A549 (cell line): ENCODE data around the gene NAA38. TPM values are rescaled to one million over a fixed set of nuclear protein-coding genes. Genes with fewer than 3 reads are reported as not detected.

Experiments used
- ATAC-seq, 2 experiments: fragments of 200-7000 bp in 1 of 2; fragments of >200 bp in 1 of 2; cut with Nextera tagmentation in 1 of 2; cut with Tn5 transposase in 1 of 2; 3 replicates each; pipeline versions ENCODE4 v1.8.0 to v1.9.1; 2018 to 2020; ENCODE audit warnings: mild to moderate bottlenecking in 1 of 2, moderate library complexity in 1 of 2
- CTCF ChIA-PET: fragments of 300-600 bp; sonication (Branson Sonifier 250); formaldehyde crosslinking; extraction: SDS; loops from one replicate; lab custom pipeline; 2021; ENCODE audit warnings: antibody characterized with exemption, inconsistent platforms; lab: Yijun Ruan, JAX
- POLR2A ChIA-PET: fragments of 350-600 bp; formaldehyde crosslinking; extraction: SDS; loops from one replicate; lab custom pipeline; 2021; ENCODE audit warnings: antibody characterized with exemption, inconsistent platforms; lab: Yijun Ruan, JAX
- DNase-seq, 2 experiments: peaks; one replicate each; pipeline versions ENCODE4 v3.0.0 to v3.0.0-alpha.2; 2011 to 2016; ENCODE audit warnings: low read depth in 1 of 2, low spot score in 1 of 2
- FAIRE-seq: peaks from 2 replicates; lab custom pipeline; 2011; peaks lifted over from hg19 to GRCh38; lab: Jason Lieb, UNC
- H3K27ac ChIP-seq, 2 experiments: fragments of >200 bp; sonication (Bioruptor Twin); formaldehyde crosslinking; 3 replicates each; pipeline ENCODE4 v1.5.1; 2016 to 2017
- H3K4me1 ChIP-seq: fragments of >200 bp; sonication (Bioruptor Twin); formaldehyde crosslinking; 3 replicates; pipeline ENCODE4 v1.6.1; 2016
- H3K4me2 ChIP-seq: fragments of >200 bp; sonication (Bioruptor Twin); formaldehyde crosslinking; 3 replicates; pipeline ENCODE4 v1.6.1; 2016
- H3K4me3 ChIP-seq: fragments of >200 bp; sonication (Bioruptor Twin); formaldehyde crosslinking; 3 replicates; pipeline ENCODE4 v1.5.1; 2016
- H3K9me3 ChIP-seq: fragments of >200 bp; sonication (Bioruptor Twin); formaldehyde crosslinking; 3 replicates; pipeline ENCODE4 v1.6.1; 2016
- BHLHE40 ChIP-seq: IDR thresholded peaks from 2 replicates; pipeline ENCODE4 v1.6.1; 2012; ENCODE audit warnings: low read depth, low read length, inconsistent platforms
- CBX2 ChIP-seq: fragments of 200-600 bp; sonication (generic); IDR thresholded peaks from 2 replicates; pipeline ENCODE4 v1.6.1; 2016; ENCODE audit warnings: low read depth, mild to moderate bottlenecking, borderline replicate concordance
- CEBPB ChIP-seq, 2 experiments: fragments of >200 bp in 1 of 2; sonication (Bioruptor Twin) in 1 of 2; formaldehyde crosslinking in 1 of 2; IDR thresholded peaks; 2 replicates each; pipeline ENCODE4 v1.6.1; 2012 to 2016
- HEYL ChIP-seq: fragments of 250-450 bp; sonication (Bioruptor Pico); IDR thresholded peaks from 2 replicates; pipeline ENCODE4 v1.8.0; 2021; ENCODE audit warnings: mild to moderate bottlenecking, moderate library complexity
- JUN ChIP-seq, 2 experiments: fragments of >200 bp; sonication (Bioruptor Twin); formaldehyde crosslinking; IDR thresholded peaks; 2 replicates in 1 of 2; 3 replicates in 1 of 2; pipeline ENCODE4 v1.6.1; 2016 to 2017
- MYC ChIP-seq: IDR thresholded peaks from 2 replicates; pipeline ENCODE4 v1.6.1; 2012; ENCODE audit warnings: mild to moderate bottlenecking, inconsistent platforms, low read length, improper control_type of control experiment, borderline replicate concordance
- NR3C1 ChIP-seq: fragments of >200 bp; sonication (Bioruptor Twin); formaldehyde crosslinking; IDR thresholded peaks from 3 replicates; pipeline ENCODE4 v1.6.1; 2017
- POLR2AphosphoS2 ChIP-seq: conservative IDR thresholded peaks from 2 replicates; pipeline ENCODE4 v1.6.1; 2012; ENCODE audit warnings: low read length, improper control_type of control experiment, inconsistent platforms
- RAD21 ChIP-seq, 2 experiments: fragments of >200 bp in 1 of 2; sonication (Bioruptor Twin) in 1 of 2; formaldehyde crosslinking in 1 of 2; IDR thresholded peaks in 1 of 2; conservative IDR thresholded peaks in 1 of 2; 2 replicates in 1 of 2; 3 replicates in 1 of 2; pipeline ENCODE4 v1.6.1; 2012 to 2018; ENCODE audit warnings: inconsistent platforms in 1 of 2
- RNF2 ChIP-seq: fragments of 200-600 bp; sonication (generic); IDR thresholded peaks from 2 replicates; pipeline ENCODE4 v1.6.1; 2016; ENCODE audit warnings: low read depth, mild to moderate bottlenecking, antibody characterized with exemption, moderate library complexity, borderline replicate concordance
- SREBF2 ChIP-seq: fragments of 450-650 bp; IDR thresholded peaks from 2 replicates; pipeline ENCODE4 v1.6.1; 2014; ENCODE audit warnings: mild to moderate bottlenecking, moderate library complexity
- ZFP36 ChIP-seq: fragments of 450-650 bp; IDR thresholded peaks from 2 replicates; pipeline ENCODE4 v1.6.1; 2014; ENCODE audit warnings: borderline replicate concordance; ENCODE audit not compliant: partially characterized antibody
- ZNF302 ChIP-seq: fragments of 250-450 bp; sonication (Bioruptor Pico); IDR thresholded peaks from 2 replicates; pipeline ENCODE4 v1.9.0; 2021; ENCODE audit warnings: inconsistent platforms, mild to moderate bottlenecking, moderate library complexity
- WGBS: methylation state at CpG from one replicate; pipeline ENCODE4 v1.1.6; 2017; ENCODE audit errors: missing lambda C conversion rate; 5-methylcytosine and 5-hydroxymethylcytosine counted together
- polyA plus RNA-seq, 4 experiments: library from polyadenylated mRNA; depleted of rRNA in 3 of 4; stranded (reverse); fragments of >200 nt; fragmentation: RNase III in 1 of 4; extraction: RNeasy Plus Mini Kit Qiagen cat#74134 plus additional on column Dnase treatment in 1 of 4; gene quantifications; 2 replicates in 3 of 4; 3 replicates in 1 of 4; pipeline ENCODE4 v1.2.3, GENCODE V29; 2011 to 2017
- TF ChIP-seq, protein P1 (sequence below): fragments of 150-350 bp; IDR thresholded peaks from 2 replicates; pipeline ENCODE4 v1.6.1; 2014; ENCODE audit warnings: low read depth, mild to moderate bottlenecking, low read length

The NAA38 gene
- polyA plus RNA-seq, 2 of the 4 experiments (the other 2 are of a cell fraction), result 102 to 287 TPM

- CTCF ChIA-PET, result interaction anchor here (0.8 to 25.1 kb wide), 5 partner anchors 2 to 60 kb away, joined by 3 to 677 read pairs (median 8); partner anchors contain the start of genes KDM6B and NAA38
- Histone ChIP-seq H3K27ac (peak overlapping the region in 1 of 2 experiments; percentile 89; a peak in 4 of 6 replicates), H3K4me1 (peaks cover 44% of the 10 kb centered on the region), H3K4me2 (peak overlapping the region; percentile 96; the same call in 2 of the 3 replicates), H3K9me3 (no peaks in the 10 kb centered on the region)
- ATAC-seq (no peak), DNase-seq (peak; percentile 59 to 80)
- 41% methylated on average over 2 of the region's 2 CpGs for WGBS
- TF ChIP-seq MYC (0 out of 2 replicates have a peak, but pooled peaks have one; percentile 47), ZFP36 (no peak), HEYL (CRISPR knock-in tag) (no peak), BHLHE40 (peak; percentile 66), POLR2AphosphoS2 (peak; percentile 64; the same call in 1 of the 2 replicates), SREBF2 (no peak), RAD21 (conservative IDR thresholded peaks at IDR 0.05 in 1 of 2, IDR thresholded peaks at IDR 0.05 in 1 of 2) (no peak)
- TF ChIP-seq, protein P1, sequence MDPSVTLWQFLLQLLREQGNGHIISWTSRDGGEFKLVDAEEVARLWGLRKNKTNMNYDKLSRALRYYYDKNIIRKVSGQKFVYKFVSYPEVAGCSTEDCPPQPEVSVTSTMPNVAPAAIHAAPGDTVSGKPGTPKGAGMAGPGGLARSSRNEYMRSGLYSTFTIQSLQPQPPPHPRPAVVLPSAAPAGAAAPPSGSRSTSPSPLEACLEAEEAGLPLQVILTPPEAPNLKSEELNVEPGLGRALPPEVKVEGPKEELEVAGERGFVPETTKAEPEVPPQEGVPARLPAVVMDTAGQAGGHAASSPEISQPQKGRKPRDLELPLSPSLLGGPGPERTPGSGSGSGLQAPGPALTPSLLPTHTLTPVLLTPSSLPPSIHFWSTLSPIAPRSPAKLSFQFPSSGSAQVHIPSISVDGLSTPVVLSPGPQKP, result no peak
- TF ChIP-seq, all 56 proteins: peak for 3
- no peak for FAIRE-seq
- POLR2A ChIA-PET, result interaction anchor here (6.7 kb wide), 1 partner anchor 17 kb away, joined by 44 read pairs; the partner anchor contains the start of genes CYB5D1 and NAA38
- no peak overlapping the region for H3K4me3 ChIP-seq
These were observed 17.5 kb downstream of the NAA38 start for GRCh38 chr17:7839876-7840261.

GRCh38 chr17:7839190-7839875 lies 18.0 kb downstream of the NAA38 start:
- no peak overlapping the region; the same call in 2 of the 3 replicates for H3K4me3 ChIP-seq
- ChIA-PET POLR2A (interaction anchor here (6.7 kb wide), 1 partner anchor 18 kb away, joined by 44 read pairs; the partner anchor contains the start of genes CYB5D1 and NAA38), CTCF (interaction anchor here (0.9 to 25.1 kb wide), 7 partner anchors 2 to 123 kb away, joined by 3 to 677 read pairs (median 9); partner anchors contain the start of genes KDM6B and NAA38)
- peaks cover 44% of the 10 kb centered on the region for H3K4me1 ChIP-seq
- ATAC-seq (no peak), DNase-seq (no peak), FAIRE-seq (no peak)
- TF ChIP-seq CBX2, result no peak
- H3K4me2 ChIP-seq, result peak overlapping the region; percentile 96
- 72% methylated on average over 6 of the region's 6 CpGs for WGBS
- peak overlapping the region; percentile 82 to 89 for H3K27ac ChIP-seq
- H3K9me3 ChIP-seq, result no peaks in the 10 kb centered on the region

GRCh38 chr17:7838090-7839075 lies 19.0 kb downstream of the NAA38 start:
- Histone ChIP-seq H3K4me3 (peak overlapping the region; percentile 34), H3K9me3 (no peaks in the 10 kb centered on the region), H3K4me1 (peaks cover 46% of the 10 kb centered on the region), H3K4me2 (peak overlapping the region; percentile 96)
- 30% methylated on average over 8 of the region's 12 CpGs for WGBS
- FAIRE-seq (no peak), DNase-seq (peak in 1 of 2 experiments; percentile 66)
- POLR2A ChIA-PET, result interaction anchor here (6.7 kb wide), 1 partner anchor 19 kb away, joined by 44 read pairs; the partner anchor contains the start of genes CYB5D1 and NAA38
- CTCF ChIA-PET, result interaction anchor here (0.9 to 25.1 kb wide), 9 partner anchors 3 to 203 kb away, joined by 3 to 677 read pairs (median 7); partner anchors contain the start of genes KDM6B, NAA38, TP53 and WRAP53
- TF ChIP-seq ZNF302 (CRISPR knock-in tag) (no peak), CEBPB (IDR thresholded peaks at IDR 0.05) (peak in 1 of 2 experiments; percentile 43; a peak in 1 of 4 replicates), JUN (IDR thresholded peaks at IDR 0.05) (0 out of 5 replicates have a peak, but pooled peaks of 1 of the 2 experiments have one; percentile 37), NR3C1 (no peak), RNF2 (no peak)
- TF ChIP-seq, all 56 proteins: peak for 2
- no peak for ATAC-seq
- H3K27ac ChIP-seq, result peak overlapping the region; percentile 82 to 89
